Chondrocyte (in vitro differentiated cells): Measurements from ENCODE around the gene VMO1. TPM values are rescaled to one million over a fixed set of nuclear protein-coding genes. Genes with fewer than 3 reads are reported as not detected.

Experiments used
- DNase-seq: peaks from one replicate; pipeline ENCODE4 v3.0.0; 2021; ENCODE audit warnings: mixed read lengths, low spot score
- H3K27ac Mint-ChIP-seq: one replicate; pipeline ENCODE4 v1.8.0; 2021; ENCODE audit warnings: mild to moderate bottlenecking, moderate library complexity, mixed read lengths; ENCODE audit not compliant: unreplicated experiment
- H3K27me3 Mint-ChIP-seq: 2 replicates; pipeline ENCODE4 v1.8.0; 2021; ENCODE audit warnings: low read depth, mixed read lengths
- H3K36me3 Mint-ChIP-seq: 2 replicates; pipeline ENCODE4 v1.8.0; 2021; ENCODE audit warnings: low read depth, mixed read lengths
- H3K4me1 Mint-ChIP-seq: 2 replicates; pipeline ENCODE4 v1.8.0; 2021; ENCODE audit warnings: low read depth, mild to moderate bottlenecking, mixed read lengths
- H3K4me3 Mint-ChIP-seq: one replicate; pipeline ENCODE4 v1.8.0; 2021; ENCODE audit warnings: mild to moderate bottlenecking, moderate library complexity, mixed read lengths; ENCODE audit not compliant: unreplicated experiment
- H3K9me3 Mint-ChIP-seq: 2 replicates; pipeline ENCODE4 v1.8.0; 2021; ENCODE audit warnings: low read depth, mixed read lengths
- CTCF ChIP-seq: fragments of 200-600 bp; sonication (generic); IDR thresholded peaks from 2 replicates; pipeline ENCODE4 v1.5.0; 2021; ENCODE audit warnings: antibody characterized with exemption, mild to moderate bottlenecking, moderate library complexity
- total RNA-seq: library from RNA; stranded (reverse); gene quantifications from 3 replicates; pipeline ENCODE4 v1.2.1, GENCODE V29; 2021

The VMO1 gene
- total RNA-seq, 1 donor from 2014 or later = 1.2 TPM

GRCh38 chr17:4741544-4741943, 44.6 kb downstream of the VMO1 start:
- H3K9me3 Mint-ChIP-seq = no peaks in the 10 kb centered on the region
- no peak overlapping the region for H3K4me3 Mint-ChIP-seq
- H3K4me1 Mint-ChIP-seq = peaks cover 16% of the 10 kb centered on the region
- no peak overlapping the region for H3K27ac Mint-ChIP-seq
- no peak for DNase-seq
- H3K27me3 Mint-ChIP-seq = peaks cover 20% of the 10 kb centered on the region
- H3K36me3 Mint-ChIP-seq = no peaks in the 10 kb centered on the region
- TF ChIP-seq CTCF = no peak

- Mint-ChIP-seq H3K36me3 (no peaks in the 10 kb centered on the region), H3K27ac (no peak overlapping the region), H3K4me3 (peak overlapping the region; percentile 62), H3K27me3 (peaks cover 18% of the 10 kb centered on the region), H3K9me3 (no peaks in the 10 kb centered on the region), H3K4me1 (peaks cover 16% of the 10 kb centered on the region)
- DNase-seq = no peak
- no peak for TF ChIP-seq CTCF
These were observed 45.6 kb downstream of the VMO1 start for GRCh38 chr17:4740584-4740983.

- no peaks in the 10 kb centered on the region for H3K36me3 Mint-ChIP-seq
- no peak for DNase-seq
- no peak for TF ChIP-seq CTCF
- peaks cover 13% of the 10 kb centered on the region for H3K27me3 Mint-ChIP-seq
- peaks cover 12% of the 10 kb centered on the region for H3K4me1 Mint-ChIP-seq
- no peaks in the 10 kb centered on the region for H3K9me3 Mint-ChIP-seq
- H3K27ac Mint-ChIP-seq = no peak overlapping the region
- H3K4me3 Mint-ChIP-seq = peak overlapping the region; percentile 62
These were observed 46.2 kb downstream of the VMO1 start for GRCh38 chr17:4740025-4740351.

GRCh38 chr17:4739122-4740024, 46.8 kb downstream of the VMO1 start, which contains the start of the genes CXCL16 and ZMYND15:
CXCL16 (minus strand) TSS chr17:4739928; CDS start chr17:4739339, 589 bp downstream.
ZMYND15 (plus strand) TSS chr17:4739833; CDS start chr17:4740549, 716 bp downstream.
- Mint-ChIP-seq H3K27me3 (peaks cover 11% of the 10 kb centered on the region), H3K4me3 (peak within 1 kb of the TSS; percentile 67), H3K4me1 (peaks cover 9% of the 10 kb centered on the region), H3K9me3 (no peaks in the 10 kb centered on the region), H3K36me3 (no peaks in the 10 kb centered on the region), H3K27ac (peak within 1 kb of the TSS; percentile 27)
- no peak for DNase-seq
- TF ChIP-seq CTCF = peak; percentile 11

GRCh38 chr17:4738136-4739121, 47.7 kb downstream of the VMO1 start:
- H3K27ac Mint-ChIP-seq = no peak overlapping the region
- DNase-seq = no peak

More at GRCh38 chr17:4738136-4739121, 47.7 kb downstream of the VMO1 start:
- TF ChIP-seq CTCF = no peak
- H3K4me3 Mint-ChIP-seq = peak overlapping the region; percentile 67
- H3K4me1 Mint-ChIP-seq = peaks cover 9% of the 10 kb centered on the region
- peaks cover 11% of the 10 kb centered on the region for H3K27me3 Mint-ChIP-seq
- H3K36me3 Mint-ChIP-seq = peaks cover 2% of the 10 kb centered on the region
- H3K9me3 Mint-ChIP-seq = no peaks in the 10 kb centered on the region
